GM23338 (cell line): ENCODE data around the gene PM20D1. TPM values are rescaled to one million over a fixed set of nuclear protein-coding genes. Genes with fewer than 3 reads are reported as not detected.

Experiments used
- ATAC-seq: fragments of 200-7000 bp; cut with Tn5 transposase; 3 replicates; pipeline ENCODE4 v1.9.1; 2020
- DNase-seq: peaks from one replicate; pipeline ENCODE4 v3.0.0-alpha.2; 2015; ENCODE audit warnings: low spot score
- H2AFZ ChIP-seq: fragments of 200-600 bp; sonication (generic); 2 replicates; pipeline ENCODE4 v1.8.0; 2016; ENCODE audit warnings: antibody characterized with exemption, mild to moderate bottlenecking, moderate library complexity
- H3F3A ChIP-seq: fragments of 200-600 bp; sonication (generic); replicated peaks from 2 replicates; pipeline ENCODE4 v1.8.0; 2017; ENCODE audit warnings: antibody characterized with exemption, mixed run types, low read depth
- H3K27ac ChIP-seq: fragments of 200-600 bp; sonication (generic); 2 replicates; pipeline ENCODE4 v1.6.1; 2016; ENCODE audit warnings: low read depth
- H3K27me3 ChIP-seq: fragments of 200-600 bp; sonication (generic); 2 replicates; pipeline ENCODE4 v1.8.0; 2016; ENCODE audit warnings: mild to moderate bottlenecking, mixed run types, moderate library complexity; ENCODE audit not compliant: insufficient read depth
- H3K36me3 ChIP-seq: fragments of 200-600 bp; sonication (generic); 2 replicates; pipeline ENCODE4 v1.8.0; 2016; ENCODE audit warnings: mild to moderate bottlenecking; ENCODE audit not compliant: insufficient read depth
- H3K4me1 ChIP-seq: fragments of 200-600 bp; sonication (generic); 2 replicates; pipeline ENCODE4 v1.8.0; 2016; ENCODE audit warnings: mild to moderate bottlenecking, moderate library complexity; ENCODE audit not compliant: insufficient read depth
- H3K4me2 ChIP-seq: fragments of 200-600 bp; sonication (generic); 2 replicates; pipeline ENCODE4 v1.7.1; 2017; ENCODE audit warnings: mixed run types
- H3K4me3 ChIP-seq: fragments of 200-600 bp; sonication (generic); 2 replicates; pipeline ENCODE4 v1.6.1; 2016; ENCODE audit warnings: mixed run types
- H3K79me2 ChIP-seq: fragments of 200-600 bp; sonication (generic); replicated peaks from 2 replicates; pipeline ENCODE4 v1.8.0; 2017; ENCODE audit warnings: mild to moderate bottlenecking; ENCODE audit not compliant: insufficient read depth
- H3K9me2 ChIP-seq: fragments of 200-600 bp; sonication (generic); 2 replicates; pipeline ENCODE4 v1.8.0; 2017; ENCODE audit not compliant: insufficient read depth
- H4K20me1 ChIP-seq: fragments of 200-600 bp; sonication (generic); replicated peaks from 2 replicates; pipeline ENCODE4 v1.8.0; 2017; ENCODE audit warnings: mild to moderate bottlenecking; ENCODE audit not compliant: insufficient read depth
- H3K27ac Mint-ChIP-seq: 2 replicates; pipeline ENCODE4 v1.8.0; 2020; ENCODE audit warnings: inconsistent platforms, mild to moderate bottlenecking, moderate library complexity, mixed read lengths
- H3K27me3 Mint-ChIP-seq: 3 replicates; pipeline ENCODE4 v1.8.0; 2022; ENCODE audit warnings: low read depth, mild to moderate bottlenecking, moderate library complexity, mixed read lengths, inconsistent platforms; ENCODE audit not compliant: insufficient read depth, poor library complexity
- H3K36me3 Mint-ChIP-seq: 3 replicates; pipeline ENCODE4 v1.8.0; 2021; ENCODE audit warnings: low read depth, mild to moderate bottlenecking, inconsistent platforms, moderate library complexity, mixed read lengths
- H3K4me1 Mint-ChIP-seq: 3 replicates; pipeline ENCODE4 v1.8.0; 2020; ENCODE audit warnings: mild to moderate bottlenecking, inconsistent platforms, mixed read lengths
- H3K4me3 Mint-ChIP-seq: 3 replicates; pipeline ENCODE4 v1.8.0; 2021; ENCODE audit warnings: moderate library complexity, mild to moderate bottlenecking, inconsistent platforms, mixed read lengths
- H3K9me3 Mint-ChIP-seq: 3 replicates; pipeline ENCODE4 v1.8.0; 2020; ENCODE audit warnings: moderate library complexity, mild to moderate bottlenecking, inconsistent platforms, mixed read lengths
- CREB1 ChIP-seq: fragments of 250-450 bp; sonication (Bioruptor Pico); IDR thresholded peaks from 2 replicates; pipeline ENCODE4 v1.5.0; 2020; ENCODE audit warnings: low read depth, mild to moderate bottlenecking, moderate library complexity
- EZH2 ChIP-seq: fragments of 200-600 bp; sonication (generic); IDR thresholded peaks from one replicate; pipeline ENCODE4 v1.8.0; 2017; ENCODE audit warnings: antibody characterized with exemption, mild to moderate bottlenecking, low read depth; ENCODE audit not compliant: unreplicated experiment
- EZH2phosphoT487 ChIP-seq: fragments of 200-600 bp; sonication (generic); IDR thresholded peaks from one replicate; pipeline ENCODE4 v1.8.1; 2018; ENCODE audit warnings: antibody characterized with exemption; ENCODE audit not compliant: unreplicated experiment
- JUNB ChIP-seq: IDR thresholded peaks from one replicate; pipeline ENCODE4 v1.6.1; 2016; ENCODE audit warnings: antibody characterized with exemption; ENCODE audit not compliant: unreplicated experiment
- ZNF462 ChIP-seq: fragments of 250-450 bp; sonication (Bioruptor Pico); IDR thresholded peaks from 2 replicates; pipeline ENCODE4 v1.5.0; 2020; ENCODE audit warnings: mild to moderate bottlenecking, moderate library complexity
- polyA plus RNA-seq: library from polyadenylated mRNA; unstranded; fragments of >200 nt; fragmentation: Nextera tagmentation; extraction: Ambion mirVana; gene quantifications from 2 replicates; pipeline ENCODE4 v1.2.1, GENCODE V29; 2016
- total RNA-seq: library from RNA; depleted of rRNA; stranded (reverse); fragments of >200 nt; shearing (Covaris generic); gene quantifications from 2 replicates; pipeline ENCODE4 v1.2.3, GENCODE V29; 2014

PM20D1 gene
- total and polyA plus RNA-seq, 2 experiments from 2014 or later: 0.10 TPM; not detected in 1

GRCh38 chr1:205782627-205783432, 67.1 kb downstream of the PM20D1 start:
- Histone ChIP-seq H3K4me2 (no peak overlapping the region), H3K79me2 (no peaks in the 10 kb centered on the region), H3F3A (0 out of 2 replicates have a peak, but pooled peaks cover 3% of the 10 kb centered on the region), H2AFZ (no peak overlapping the region), H3K36me3 (no peaks in the 10 kb centered on the region), H4K20me1 (no peaks in the 10 kb centered on the region), H3K27ac (no peak overlapping the region), H3K4me1 (no peaks in the 10 kb centered on the region), H3K27me3 (no peaks in the 10 kb centered on the region), H3K4me3 (no peak overlapping the region), H3K9me2 (no peaks in the 10 kb centered on the region)
- peaks cover 3% of the 10 kb centered on the region for H3K27me3 Mint-ChIP-seq
- no peak for DNase-seq
- H3K4me1 Mint-ChIP-seq: no peaks in the 10 kb centered on the region; the same call in 2 of the 3 replicates
- H3K36me3 Mint-ChIP-seq: no peaks in the 10 kb centered on the region
- ATAC-seq: no peak
- no peak for TF ChIP-seq JUNB
- no peak for TF ChIP-seq ZNF462 (CRISPR knock-in tag)
- TF ChIP-seq EZH2: no peak
- no peak for TF ChIP-seq CREB1 (CRISPR knock-in tag)
- TF ChIP-seq EZH2phosphoT487: no peak
- H3K9me3 Mint-ChIP-seq: no peaks in the 10 kb centered on the region; the same call in 2 of the 3 replicates
- no peak overlapping the region for H3K27ac Mint-ChIP-seq
- no peak overlapping the region for H3K4me3 Mint-ChIP-seq
